Inflammatory macrophage treated with lipopolysaccharide for 1 hour (primary cell): Measurements from ENCODE around the gene VPS37B.
A peak's percentile ranks its signal among the peaks of the same experiment; 100 is the strongest.
"Not testable (repeated sequence)": the region's sequence is repeated elsewhere in the genome, so short reads cannot be mapped to it uniquely, and the experiment has no call there.

Experiments used
- DNase-seq, 2 donors: peaks; one replicate each; pipeline ENCODE4 v3.0.0-alpha.2; 2020 to 2022

VPS37B gene

DNA sequence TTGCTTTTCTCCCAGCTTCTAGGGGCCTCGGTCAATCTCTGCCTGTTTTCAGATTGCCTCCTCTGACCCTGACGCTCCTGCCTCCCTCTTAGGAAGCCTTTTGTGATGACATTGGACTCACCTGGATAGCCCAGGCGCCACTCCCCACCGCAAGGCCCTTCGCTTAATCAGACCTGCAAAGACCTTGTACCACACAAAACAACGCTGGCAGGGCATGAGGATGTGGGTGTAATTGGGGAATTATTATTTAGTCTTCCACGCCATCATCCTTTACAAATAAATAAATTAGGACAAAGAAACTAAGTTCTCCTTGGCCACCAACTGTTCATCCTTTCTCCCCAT, 7.7 kb upstream of the VPS37B start:
- DNase-seq: no peak

DNA sequence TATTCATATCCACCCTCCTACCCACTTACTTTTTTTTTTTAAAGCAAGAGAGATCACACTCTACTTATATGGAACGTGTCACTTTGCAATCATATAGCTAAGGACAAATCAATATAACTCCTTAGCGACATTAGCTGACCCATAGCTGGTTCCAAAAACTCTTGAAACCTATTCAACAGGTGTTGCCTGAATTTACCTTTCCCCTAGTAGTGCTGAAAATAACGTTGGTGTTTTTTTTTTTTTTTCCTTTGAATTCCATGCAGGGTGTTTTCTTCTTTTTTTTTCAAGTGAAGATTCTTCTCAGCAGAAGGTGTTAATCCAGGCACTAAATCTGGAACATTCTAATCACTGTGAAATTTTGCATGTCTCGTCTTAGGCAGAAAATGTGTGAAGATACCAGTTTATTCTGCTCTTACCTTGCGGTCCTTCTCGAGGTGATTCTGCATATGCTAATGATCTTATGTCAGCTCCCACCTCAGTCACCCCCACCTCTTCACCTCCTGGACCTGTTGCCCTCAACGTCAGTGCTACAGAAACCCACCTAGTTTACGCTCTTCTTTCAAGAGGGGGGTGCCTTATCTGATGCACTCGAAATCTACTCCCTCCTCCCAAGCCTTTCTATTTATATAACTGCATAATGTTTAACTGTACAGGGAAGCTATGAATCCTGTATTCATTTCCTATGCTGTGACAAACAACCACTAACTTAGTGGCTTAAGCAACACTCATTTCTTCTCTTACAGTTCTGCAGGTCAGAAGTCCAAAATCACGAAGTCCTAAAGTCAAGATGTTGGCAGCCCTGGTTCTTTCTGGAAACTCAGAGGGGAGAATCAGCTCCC, 7.1 kb upstream of the VPS37B start:
- no peak for DNase-seq

DNA sequence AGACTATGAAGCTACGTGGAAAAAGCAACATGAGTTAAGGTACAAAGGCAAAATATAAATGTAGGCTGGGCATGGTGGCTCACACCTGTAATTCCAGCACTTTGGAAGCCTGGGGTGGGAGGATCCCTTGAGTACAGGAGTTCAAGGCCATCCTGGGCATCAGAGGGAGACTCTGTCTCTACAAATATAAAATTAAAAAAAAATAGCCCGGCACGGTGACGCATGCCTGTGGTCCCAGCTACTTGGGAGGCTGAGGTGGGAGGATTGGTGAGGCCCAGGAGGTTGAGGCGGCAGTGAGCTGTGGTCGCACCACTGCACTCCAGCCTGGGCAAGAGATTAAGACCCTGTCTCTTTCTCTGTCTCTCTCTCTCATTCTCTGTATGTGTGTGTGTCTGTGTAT, 4.0 kb upstream of the VPS37B start:
- no peak for DNase-seq

DNA sequence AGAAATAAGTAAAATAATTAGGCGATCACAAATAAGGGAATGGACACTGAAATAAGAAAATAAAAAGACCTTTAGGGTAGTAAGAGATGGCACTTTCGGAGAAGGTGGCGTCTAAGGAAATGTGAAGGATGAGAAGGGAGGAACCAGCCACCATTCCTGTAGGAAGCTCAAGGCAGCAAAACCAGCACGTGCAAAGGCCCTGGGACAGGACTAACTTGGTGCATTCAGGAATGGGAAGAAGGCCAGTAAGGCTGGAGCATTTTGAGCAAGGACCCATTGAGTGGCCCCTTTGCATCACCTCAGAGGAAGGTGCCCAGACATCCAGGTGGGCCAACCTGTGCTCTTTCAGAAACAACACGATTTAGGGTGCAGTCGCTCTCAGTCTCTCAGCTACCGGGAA, 738 bp upstream of the VPS37B start:
- DNase-seq: no peak

DNA sequence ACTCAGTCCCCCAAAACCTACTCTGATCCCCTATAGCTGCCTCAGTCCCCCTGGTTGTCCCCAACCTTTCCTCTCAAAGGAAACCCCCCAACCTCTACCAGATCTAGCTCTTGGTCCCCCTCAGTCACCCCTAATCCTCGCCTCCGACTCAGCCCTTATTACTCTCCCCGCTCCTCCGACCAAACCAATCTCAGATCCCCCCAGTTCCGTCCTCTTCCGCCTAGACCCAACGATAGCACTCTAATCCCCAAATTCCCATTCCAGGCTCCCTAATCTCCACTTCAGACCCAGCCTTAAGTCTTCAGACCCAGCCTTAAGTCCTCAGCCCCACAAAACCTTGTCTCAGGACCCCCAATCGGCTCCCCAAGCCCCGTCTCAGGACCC, 612 bp downstream of the VPS37B start:
- DNase-seq: no peak

DNA sequence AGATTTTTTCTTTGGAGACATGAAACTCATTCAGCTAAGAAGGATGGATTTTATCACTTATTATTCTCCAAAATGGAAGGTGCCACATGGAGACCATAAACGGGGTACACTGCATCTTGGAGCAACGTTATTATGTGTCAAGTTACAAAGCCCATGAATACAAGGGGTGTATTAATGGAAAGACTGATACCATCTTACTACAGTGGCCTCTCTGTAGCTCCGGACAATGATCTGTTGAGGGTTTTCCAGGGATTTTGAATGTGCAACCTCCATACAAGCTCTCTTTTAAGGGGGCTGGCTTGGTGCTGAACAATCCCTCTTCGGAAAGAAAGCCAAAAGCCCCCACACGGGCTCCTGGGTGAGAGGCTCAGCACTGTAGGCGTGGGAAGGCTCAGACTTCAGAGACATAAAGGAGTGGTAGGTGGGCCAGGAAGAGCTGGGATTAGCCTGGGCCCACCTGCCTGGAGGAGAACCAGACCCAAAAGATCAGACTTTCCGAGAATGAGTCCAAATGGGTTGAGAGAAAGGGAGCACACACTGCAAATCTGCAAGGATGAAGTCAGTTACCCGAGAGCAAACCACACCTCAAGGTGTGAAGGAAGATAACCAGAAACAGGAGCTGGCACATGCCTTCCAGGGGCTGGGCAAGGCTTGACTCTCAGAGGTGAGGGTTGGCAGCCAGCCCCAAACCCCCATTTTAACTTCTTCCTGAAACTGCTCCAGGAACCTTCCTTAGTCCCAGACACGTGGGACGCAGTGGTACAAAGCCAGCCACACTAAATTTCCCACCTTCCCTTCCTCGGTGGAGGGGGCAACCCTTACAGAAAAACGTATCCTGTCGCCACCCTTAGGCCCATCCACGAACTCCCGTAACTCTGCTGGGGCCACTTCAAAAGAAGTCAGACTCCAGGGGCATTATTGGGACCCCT, 1.5 kb downstream of the VPS37B start:
- DNase-seq: no peak

DNA sequence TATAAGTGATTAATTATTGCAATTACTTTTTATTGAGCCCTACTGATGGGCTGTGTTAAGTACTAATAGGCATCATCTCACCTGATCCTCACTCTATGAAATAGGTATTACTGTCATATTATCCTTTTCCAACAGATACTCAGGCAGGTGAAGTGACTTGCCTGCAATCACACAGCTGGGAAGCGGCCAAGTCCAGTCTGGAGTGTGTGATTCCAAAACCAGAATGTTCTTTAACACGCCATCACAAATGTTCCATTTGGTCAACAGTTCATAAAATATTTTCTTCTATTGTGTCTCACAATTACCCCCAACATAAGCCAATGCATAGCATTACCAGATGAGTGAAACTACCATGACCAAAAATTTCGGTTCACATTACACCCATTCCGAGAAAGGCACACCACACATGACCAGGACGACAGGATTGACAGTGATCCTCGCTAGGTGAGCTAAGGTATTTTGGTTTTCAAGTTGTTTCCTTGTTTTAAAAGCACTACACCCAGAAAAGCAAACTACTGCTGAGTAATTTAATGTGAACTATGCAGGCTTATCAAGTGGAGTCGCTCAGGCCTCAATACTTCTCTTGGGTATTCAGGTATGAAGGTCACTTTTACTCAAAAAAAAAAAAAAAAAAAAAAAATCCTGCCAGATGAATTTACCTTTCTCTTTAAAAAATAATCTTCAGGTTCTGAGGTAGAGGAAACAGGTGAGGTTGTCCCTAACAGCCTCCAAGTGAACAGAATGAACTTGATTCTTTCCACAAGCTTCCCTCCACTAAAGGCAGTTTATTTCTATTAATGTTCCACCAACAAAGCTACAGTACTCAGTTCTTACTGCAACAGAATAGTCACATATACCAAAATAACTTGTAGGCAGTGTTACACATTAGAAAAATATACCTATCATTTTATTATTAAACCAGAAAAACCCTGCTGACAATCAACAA, 2.4 kb downstream of the VPS37B start:
- DNase-seq: no peak

DNA sequence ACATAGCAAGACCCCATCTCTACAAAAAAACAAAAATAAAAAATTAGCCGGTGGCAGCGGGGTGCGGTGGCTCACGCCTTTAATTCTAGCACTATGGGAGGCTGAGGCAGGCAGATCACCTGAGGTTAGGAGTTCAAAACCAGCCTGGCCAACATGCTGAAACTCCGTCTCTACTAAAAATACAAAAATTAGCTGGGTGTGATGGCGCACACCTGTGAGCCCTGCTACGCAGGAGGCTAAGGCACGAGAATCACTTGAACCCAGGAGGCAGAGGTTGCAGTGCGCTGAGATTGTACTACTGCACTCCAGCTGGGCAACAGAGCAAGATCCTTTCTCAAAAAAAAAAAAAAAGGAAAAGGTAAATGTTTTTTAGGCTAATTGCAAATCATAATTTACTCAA, 3.2 kb downstream of the VPS37B start:
- DNase-seq: not testable (repeated sequence)

DNA sequence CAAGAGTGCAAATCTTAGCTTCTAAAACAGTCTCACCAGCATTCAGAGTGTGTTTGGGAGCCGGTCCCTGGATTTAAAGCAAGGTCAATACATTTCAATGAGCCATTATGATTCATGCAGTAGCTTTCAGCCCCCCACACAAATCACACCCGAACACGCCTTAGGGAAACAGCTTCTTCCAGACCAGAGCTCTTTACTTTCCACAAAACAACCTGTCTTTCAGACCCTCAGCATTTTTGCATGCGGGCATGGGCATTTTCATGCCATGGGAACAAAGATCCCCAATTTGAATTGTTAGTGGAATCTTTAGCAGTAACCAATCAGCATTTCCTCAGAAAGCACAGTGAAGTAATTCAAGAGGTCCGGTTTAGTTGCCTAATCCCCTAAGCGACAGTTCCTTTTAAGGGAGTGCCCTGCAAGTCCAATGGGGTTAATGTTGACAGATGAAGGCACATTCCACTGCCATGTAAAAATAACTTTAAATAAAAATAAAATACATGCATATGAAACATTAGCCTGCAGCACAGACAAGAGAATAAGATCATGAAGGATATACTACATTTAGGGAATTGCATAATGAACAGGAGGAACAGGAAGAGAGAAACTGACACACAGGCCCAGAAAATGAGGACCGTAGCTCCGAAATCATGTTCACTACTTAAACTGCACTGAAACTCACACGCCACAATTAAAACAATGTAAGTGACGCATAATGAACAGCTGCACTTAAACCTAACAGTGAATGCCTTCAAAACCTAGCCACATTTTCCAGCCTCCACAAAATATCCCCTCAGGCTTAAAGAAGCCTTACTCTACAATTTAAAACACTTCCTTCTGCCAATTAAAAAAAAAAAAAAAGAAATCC, 4.0 kb downstream of the VPS37B start:
- DNase-seq: peak; percentile 49 to 76

DNA sequence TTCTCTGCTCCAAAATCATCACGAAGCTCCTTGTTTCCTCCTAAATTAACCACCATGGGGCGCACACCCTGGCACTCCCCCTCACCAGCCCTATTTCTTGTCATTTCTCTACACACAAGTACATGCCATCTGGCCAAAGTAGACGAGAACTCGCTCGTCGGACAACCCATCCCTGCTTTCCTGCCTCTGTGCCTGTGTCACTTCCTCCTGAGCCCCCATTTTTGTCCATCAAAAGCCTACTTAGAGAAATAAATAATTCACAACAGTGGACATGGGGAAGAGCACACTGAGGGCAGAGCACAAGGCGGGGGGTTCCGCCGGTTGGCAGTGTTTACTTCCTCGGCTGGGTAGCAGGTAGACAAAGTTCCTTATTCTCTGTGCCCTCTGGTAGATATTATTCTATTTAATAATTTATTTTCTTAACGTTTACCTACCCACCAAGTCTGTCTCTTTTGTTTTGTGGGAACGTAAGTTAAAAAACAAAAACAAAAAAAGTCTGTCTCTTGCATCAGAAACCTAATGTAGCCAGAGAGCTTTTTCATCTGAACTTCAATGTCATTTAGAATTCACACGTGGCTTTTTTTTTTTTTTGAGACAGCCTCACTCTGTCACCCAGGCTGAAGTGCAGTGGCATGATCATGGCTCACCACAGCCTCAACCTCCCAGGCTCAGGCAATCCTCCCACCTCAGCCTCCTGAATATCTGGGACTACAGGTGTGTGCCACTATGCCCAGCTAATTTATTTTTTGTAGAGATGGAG, 6.0 kb downstream of the VPS37B start:
- DNase-seq: no peak

DNA sequence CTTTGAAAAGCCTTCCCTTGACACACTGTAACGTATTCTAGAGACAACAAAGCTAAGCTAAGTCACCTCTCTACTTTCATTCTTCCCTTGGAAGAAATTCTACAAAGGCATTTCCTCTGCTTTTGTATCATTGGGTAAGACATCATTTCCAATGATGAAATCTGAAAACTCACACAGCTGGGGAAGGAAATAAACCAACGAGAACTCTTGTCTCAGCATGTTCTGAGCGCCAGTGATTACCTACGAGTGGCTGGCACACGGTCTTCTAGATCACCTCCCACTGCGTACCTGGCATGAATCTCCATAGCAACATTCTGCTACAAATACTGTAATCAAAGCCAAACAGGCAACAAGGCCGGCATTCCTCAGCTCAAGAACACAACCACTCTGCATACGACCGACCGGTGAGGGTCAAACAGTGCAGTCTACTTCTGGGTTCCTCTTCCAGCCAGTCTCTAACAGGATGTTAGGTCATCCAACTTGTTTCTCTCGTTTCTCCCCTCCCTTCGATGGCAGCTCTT, 7.6 kb downstream of the VPS37B start:
- DNase-seq: peak; percentile 76

DNA sequence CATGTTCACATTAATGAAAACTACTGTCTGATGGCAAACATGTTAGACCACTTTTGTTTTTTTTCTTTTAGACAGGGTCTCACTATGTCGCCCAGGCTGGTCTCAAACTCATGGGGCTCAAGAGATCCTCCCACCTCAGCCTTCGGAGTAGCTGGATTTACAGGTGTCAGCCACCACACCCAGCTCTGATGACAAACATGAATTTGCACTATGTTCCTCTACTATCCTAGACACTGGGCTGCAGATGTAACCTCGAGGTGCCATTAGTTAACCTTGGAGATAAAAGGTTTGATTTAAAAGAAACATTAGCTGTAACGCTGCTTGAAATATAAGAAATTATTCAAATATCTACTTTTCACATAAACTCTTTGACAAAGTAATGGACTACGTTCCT, 8.1 kb downstream of the VPS37B start:
- DNase-seq: no peak

DNA sequence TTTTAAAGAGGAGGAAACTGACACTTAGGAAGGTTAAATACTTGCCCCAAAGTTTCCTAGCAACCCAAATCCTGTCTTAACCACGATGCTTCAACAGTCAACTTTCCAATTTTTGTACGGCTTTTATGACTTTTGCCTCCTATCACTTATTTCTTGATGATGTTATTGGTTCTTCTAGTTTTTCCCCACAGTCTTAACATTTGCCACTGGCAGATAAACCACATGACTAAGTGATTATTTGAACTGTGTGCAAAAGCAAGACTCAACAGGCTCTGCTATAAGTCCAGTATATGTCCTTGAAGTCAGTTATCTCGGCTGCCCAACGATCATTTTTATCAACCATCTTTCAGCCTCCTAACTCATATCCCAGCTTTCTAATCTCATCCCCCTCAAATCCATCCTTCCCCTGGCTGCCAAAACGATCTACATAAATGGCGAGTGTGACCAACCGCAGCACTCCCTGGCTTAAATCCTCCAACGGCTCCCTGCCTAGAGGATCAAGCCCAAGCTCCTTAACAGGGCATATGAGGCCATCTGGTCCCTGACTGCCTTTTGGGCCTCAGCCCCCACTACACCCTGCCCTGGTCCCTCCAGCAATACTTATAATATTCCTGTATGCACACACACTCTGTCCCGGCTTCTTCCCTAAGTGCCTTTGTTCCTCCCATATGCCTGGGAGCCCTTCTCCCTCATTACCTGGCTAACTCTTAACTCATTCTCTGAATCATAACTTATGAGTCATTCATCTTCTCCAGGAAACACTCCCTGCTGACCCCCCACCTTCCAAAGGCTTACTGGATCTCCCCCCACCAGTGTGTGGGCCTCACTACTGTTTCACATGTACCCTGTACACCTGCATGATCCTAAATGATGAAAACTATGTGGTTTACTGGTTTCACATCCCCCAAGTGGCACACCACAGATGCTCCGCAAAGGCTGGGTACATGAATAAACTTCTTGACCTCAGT, 8.8 kb downstream of the VPS37B start:
- DNase-seq: no peak

DNA sequence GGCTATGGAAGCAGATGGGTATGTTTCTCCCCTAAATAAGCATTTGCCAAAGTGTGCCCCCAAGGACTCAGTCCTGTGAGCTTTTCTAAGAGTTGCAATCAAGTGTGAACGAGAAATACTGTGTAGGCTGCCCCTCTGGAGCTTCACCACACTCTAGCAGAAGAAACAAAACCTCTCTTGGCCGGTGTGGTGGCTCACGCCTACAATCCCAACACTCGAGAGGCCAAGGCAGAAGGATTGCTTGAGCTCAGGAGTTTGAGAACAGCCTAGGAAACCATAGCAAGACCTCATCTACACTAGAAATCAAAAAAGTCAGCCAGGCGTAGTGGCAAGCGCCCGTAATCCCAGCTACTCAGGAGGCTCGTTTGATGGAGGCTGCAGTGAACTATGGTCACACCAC, 9.8 kb downstream of the VPS37B start:
- DNase-seq: no peak

DNA sequence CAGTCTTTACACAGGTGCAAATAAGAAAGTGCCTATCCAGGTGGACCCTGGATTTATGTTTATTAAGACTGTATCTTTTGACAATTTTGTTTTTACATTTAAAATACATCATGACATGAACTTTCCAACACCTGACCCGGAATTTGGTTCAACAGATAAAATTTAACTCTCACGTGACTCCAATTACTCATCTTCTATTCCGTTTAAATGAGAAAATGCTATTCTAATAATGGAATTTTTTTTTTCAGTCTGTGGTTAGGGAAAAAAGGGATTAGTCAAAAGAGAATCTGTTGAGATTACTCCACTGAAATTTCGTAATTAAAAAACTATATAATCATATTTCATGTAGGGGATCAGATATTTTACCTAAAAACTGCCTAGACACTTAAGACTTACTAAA, 11.1 kb downstream of the VPS37B start:
- peak; percentile 60 to 62 for DNase-seq

DNA sequence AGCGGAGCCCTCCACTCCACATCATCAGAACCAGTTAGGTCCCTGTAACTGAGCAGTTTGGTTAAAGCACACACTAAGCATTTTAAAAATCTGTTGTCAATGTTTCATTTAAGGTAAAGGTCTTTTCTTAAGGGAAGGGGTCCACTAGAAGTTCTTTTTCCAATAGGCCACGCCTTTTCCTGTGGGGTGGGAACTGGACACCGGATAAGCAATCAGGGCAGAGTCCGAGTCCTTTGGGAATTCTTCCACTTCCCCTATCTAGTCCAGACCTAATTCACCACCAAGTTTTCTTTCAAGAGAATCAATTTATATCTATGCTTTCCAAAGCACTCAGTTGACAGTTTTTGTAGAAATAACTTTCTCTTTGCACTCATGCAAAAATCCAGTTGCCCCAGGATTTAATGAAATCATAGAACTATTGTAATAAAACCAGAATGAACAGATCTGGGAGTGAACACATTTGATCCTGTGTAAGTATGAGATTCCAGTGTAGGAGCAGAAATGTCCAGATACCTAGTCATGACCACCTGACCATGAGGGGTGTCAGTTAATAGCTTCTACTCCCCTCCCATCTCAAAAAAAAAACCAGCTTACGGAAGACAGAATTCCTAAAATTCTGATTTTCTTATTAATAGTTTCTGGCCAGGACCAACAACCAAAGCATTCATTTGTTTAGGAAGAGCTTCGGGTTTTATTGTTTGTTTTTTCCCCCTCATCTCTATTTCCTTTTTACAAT, 11.7 kb downstream of the VPS37B start:
- DNase-seq: no peak

DNA sequence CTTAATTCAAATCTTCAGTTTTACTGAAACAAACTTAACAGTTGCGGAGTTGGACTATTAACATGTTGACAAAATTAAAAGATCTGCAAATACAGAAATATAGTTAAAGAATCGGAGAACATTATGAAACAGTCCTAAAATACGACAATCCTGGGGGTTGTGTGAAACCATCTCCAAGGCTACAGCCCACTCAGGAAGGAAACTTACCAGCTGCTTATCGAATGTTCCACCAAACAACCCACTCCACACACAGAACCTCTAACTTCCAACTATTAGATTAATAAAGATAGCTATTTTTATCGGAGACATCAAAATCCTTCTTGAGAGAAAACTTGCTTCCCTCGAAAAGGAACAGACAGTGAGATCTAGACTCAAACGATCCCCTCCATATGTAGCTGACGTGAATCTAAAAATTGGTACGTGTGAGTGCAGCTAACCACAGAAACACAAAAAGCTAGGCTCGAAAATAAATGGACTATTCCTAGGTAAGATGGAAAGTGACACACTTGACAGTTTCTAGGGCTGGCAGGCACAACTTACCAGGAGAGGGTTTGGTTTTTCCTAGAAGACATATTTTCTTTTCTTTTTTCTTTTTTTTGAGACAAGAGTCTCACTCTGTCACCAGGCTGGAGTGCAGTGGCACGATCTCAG, 12.9 kb downstream of the VPS37B start:
- DNase-seq: no peak

DNA sequence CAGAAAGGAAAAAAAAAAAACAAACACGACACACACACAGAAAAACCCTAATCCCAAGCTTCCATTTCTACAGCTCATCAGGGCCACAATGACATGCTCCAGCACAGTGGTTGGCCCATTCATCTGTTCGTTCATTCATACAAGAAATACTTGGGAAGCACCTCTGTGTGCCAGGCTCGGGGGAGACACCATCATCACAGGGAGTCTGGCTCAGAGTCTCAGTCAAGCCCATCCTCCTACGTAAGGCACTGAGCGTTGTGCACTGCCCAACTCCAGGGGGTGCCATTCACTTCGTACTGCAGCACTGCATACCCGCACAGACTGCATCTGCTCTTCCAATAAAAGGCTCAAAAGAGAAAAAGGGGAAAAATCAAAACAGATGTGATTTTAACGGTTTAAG, 15.3 kb downstream of the VPS37B start:
- peak in 1 of 2 donors; percentile 40 for DNase-seq
